ENCODE data around the gene STX8. TPM values are rescaled to one million over a fixed set of nuclear protein-coding genes. Genes with fewer than 3 reads are reported as not detected.

STX8 gene
- polyA plus RNA-seq, 1 of the 3 experiments (the other 2 are of a cell fraction): 51.3 TPM

DNA sequence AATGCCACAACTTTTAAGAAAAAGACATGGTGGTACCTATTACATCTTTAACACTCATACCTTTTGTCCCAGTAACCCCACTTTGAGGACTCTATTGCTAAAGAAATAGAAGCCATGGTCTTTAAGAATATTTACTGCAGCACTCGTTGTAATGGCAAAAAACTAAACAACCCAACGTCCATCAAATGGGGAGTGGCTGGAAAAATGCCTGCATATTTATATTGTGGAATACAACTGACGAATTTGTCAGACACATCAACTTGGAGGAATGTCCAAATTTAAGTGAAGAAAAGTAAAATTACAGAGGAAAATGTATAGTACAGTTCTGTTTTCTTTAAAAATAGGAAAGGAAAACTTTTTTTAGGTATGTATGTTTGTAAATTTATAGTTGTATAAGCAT lies 47.8 kb downstream of the STX8 start:
- no peaks in the 10 kb centered on the region for H3K27me3 ChIP-seq (ENCODE audit: insufficient read depth)

More for the DNA sequence above, 47.8 kb downstream of the STX8 start:
- DNase-seq: no peak
- no peaks in the 10 kb centered on the region for H3K36me3 ChIP-seq (replicated peaks in 1 of 2; ENCODE audit: control insufficient read depth in 1 of 2, insufficient read depth in 2 of 2, low read length in 1 of 2)
- CTCF ChIA-PET: no interaction called here
- H3K4me1 ChIP-seq (ENCODE audit: control insufficient read depth in 1 of 2, insufficient read depth in 2 of 2, low read depth in 1 of 2, low read length in 1 of 2): no peaks in the 10 kb centered on the region
- no peaks in the 10 kb centered on the region for H4K20me1 ChIP-seq (ENCODE audit: insufficient read depth)
- H3F3A ChIP-seq (replicated peaks; ENCODE audit: insufficient read depth): no peaks in the 10 kb centered on the region
- H3K79me2 ChIP-seq (ENCODE audit: insufficient read depth): no peaks in the 10 kb centered on the region
- TF ChIP-seq JUND (IDR thresholded peaks at IDR 0.05): no peak
- TF ChIP-seq MXI1 (IDR thresholded peaks at IDR 0.05; ENCODE audit: low read depth, low read length): no peak
- TF ChIP-seq, protein P1, sequence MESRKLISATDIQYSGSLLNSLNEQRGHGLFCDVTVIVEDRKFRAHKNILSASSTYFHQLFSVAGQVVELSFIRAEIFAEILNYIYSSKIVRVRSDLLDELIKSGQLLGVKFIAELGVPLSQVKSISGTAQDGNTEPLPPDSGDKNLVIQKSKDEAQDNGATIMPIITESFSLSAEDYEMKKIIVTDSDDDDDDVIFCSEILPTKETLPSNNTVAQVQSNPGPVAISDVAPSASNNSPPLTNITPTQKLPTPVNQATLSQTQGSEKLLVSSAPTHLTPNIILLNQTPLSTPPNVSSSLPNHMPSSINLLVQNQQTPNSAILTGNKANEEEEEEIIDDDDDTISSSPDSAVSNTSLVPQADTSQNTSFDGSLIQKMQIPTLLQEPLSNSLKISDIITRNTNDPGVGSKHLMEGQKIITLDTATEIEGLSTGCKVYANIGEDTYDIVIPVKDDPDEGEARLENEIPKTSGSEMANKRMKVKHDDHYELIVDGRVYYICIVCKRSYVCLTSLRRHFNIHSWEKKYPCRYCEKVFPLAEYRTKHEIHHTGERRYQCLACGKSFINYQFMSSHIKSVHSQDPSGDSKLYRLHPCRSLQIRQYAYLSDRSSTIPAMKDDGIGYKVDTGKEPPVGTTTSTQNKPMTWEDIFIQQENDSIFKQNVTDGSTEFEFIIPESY (IDR thresholded peaks at IDR 0.05; ENCODE audit: borderline replicate concordance, low read depth): no peak
- TF ChIP-seq, protein P2, sequence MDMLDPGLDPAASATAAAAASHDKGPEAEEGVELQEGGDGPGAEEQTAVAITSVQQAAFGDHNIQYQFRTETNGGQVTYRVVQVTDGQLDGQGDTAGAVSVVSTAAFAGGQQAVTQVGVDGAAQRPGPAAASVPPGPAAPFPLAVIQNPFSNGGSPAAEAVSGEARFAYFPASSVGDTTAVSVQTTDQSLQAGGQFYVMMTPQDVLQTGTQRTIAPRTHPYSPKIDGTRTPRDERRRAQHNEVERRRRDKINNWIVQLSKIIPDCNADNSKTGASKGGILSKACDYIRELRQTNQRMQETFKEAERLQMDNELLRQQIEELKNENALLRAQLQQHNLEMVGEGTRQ (IDR thresholded peaks at IDR 0.05; ENCODE audit: borderline replicate concordance, low read depth, low read length): no peak
- TF ChIP-seq, protein P3, sequence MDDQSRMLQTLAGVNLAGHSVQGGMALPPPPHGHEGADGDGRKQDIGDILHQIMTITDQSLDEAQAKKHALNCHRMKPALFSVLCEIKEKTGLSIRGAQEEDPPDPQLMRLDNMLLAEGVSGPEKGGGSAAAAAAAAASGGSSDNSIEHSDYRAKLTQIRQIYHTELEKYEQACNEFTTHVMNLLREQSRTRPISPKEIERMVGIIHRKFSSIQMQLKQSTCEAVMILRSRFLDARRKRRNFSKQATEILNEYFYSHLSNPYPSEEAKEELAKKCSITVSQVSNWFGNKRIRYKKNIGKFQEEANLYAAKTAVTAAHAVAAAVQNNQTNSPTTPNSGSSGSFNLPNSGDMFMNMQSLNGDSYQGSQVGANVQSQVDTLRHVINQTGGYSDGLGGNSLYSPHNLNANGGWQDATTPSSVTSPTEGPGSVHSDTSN (IDR thresholded peaks at IDR 0.05): no peak
- no peak for TF ChIP-seq TAF1 (IDR thresholded peaks at IDR 0.05; ENCODE audit: borderline replicate concordance, low read depth, low read length)
- no peak for TF ChIP-seq EZH2phosphoT487 (IDR thresholded peaks at IDR 0.05; ENCODE audit: borderline replicate concordance, low read depth)
- no peak for TF ChIP-seq NRF1 (IDR thresholded peaks at IDR 0.05; ENCODE audit: low read depth, low read length)
- TF ChIP-seq FOSL2 (IDR thresholded peaks at IDR 0.05; ENCODE audit: borderline replicate concordance, low read depth): no peak
- TF ChIP-seq ELF1 (IDR thresholded peaks at IDR 0.05): no peak
- no peak for TF ChIP-seq NFIC (IDR thresholded peaks at IDR 0.05; ENCODE audit: borderline replicate concordance)
- TF ChIP-seq, protein P4, sequence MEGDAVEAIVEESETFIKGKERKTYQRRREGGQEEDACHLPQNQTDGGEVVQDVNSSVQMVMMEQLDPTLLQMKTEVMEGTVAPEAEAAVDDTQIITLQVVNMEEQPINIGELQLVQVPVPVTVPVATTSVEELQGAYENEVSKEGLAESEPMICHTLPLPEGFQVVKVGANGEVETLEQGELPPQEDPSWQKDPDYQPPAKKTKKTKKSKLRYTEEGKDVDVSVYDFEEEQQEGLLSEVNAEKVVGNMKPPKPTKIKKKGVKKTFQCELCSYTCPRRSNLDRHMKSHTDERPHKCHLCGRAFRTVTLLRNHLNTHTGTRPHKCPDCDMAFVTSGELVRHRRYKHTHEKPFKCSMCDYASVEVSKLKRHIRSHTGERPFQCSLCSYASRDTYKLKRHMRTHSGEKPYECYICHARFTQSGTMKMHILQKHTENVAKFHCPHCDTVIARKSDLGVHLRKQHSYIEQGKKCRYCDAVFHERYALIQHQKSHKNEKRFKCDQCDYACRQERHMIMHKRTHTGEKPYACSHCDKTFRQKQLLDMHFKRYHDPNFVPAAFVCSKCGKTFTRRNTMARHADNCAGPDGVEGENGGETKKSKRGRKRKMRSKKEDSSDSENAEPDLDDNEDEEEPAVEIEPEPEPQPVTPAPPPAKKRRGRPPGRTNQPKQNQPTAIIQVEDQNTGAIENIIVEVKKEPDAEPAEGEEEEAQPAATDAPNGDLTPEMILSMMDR (IDR thresholded peaks at IDR 0.05): no peak
- no peak for TF ChIP-seq RFX5 (IDR thresholded peaks at IDR 0.05; ENCODE audit: low read length)
- no peak for TF ChIP-seq GATA2 (CRISPR knock-in tag; IDR thresholded peaks at IDR 0.05)
- TF ChIP-seq GABPA (IDR thresholded peaks at IDR 0.05; ENCODE audit: low read depth): no peak
- TF ChIP-seq EP300 (IDR thresholded peaks at IDR 0.05; ENCODE audit: borderline replicate concordance in 1 of 2, low read depth in 1 of 2, low read length in 1 of 2): no peak
- no peak for TF ChIP-seq YY1 (IDR thresholded peaks at IDR 0.05; ENCODE audit: low read depth)
- TF ChIP-seq, protein P5, sequence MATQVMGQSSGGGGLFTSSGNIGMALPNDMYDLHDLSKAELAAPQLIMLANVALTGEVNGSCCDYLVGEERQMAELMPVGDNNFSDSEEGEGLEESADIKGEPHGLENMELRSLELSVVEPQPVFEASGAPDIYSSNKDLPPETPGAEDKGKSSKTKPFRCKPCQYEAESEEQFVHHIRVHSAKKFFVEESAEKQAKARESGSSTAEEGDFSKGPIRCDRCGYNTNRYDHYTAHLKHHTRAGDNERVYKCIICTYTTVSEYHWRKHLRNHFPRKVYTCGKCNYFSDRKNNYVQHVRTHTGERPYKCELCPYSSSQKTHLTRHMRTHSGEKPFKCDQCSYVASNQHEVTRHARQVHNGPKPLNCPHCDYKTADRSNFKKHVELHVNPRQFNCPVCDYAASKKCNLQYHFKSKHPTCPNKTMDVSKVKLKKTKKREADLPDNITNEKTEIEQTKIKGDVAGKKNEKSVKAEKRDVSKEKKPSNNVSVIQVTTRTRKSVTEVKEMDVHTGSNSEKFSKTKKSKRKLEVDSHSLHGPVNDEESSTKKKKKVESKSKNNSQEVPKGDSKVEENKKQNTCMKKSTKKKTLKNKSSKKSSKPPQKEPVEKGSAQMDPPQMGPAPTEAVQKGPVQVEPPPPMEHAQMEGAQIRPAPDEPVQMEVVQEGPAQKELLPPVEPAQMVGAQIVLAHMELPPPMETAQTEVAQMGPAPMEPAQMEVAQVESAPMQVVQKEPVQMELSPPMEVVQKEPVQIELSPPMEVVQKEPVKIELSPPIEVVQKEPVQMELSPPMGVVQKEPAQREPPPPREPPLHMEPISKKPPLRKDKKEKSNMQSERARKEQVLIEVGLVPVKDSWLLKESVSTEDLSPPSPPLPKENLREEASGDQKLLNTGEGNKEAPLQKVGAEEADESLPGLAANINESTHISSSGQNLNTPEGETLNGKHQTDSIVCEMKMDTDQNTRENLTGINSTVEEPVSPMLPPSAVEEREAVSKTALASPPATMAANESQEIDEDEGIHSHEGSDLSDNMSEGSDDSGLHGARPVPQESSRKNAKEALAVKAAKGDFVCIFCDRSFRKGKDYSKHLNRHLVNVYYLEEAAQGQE (IDR thresholded peaks at IDR 0.05; ENCODE audit: low read depth, low read length): no peak
- no peak for TF ChIP-seq CHD2 (IDR thresholded peaks at IDR 0.05; ENCODE audit: low read length, partially characterized antibody)
- no peaks in the 10 kb centered on the region for H3K9me3 ChIP-seq
- no peak overlapping the region for H3K9ac ChIP-seq
- WGBS (ENCODE audit: low lambda C conversion rate): 74% methylated on average over 3 of the region's 3 CpGs
- H3K9me2 ChIP-seq: no peaks in the 10 kb centered on the region
- POLR2A ChIA-PET: no interaction called here
- no peak overlapping the region for H3K27ac ChIP-seq (ENCODE audit: low read depth in 2 of 2, low read length in 1 of 2)
- H2AFZ ChIP-seq (ENCODE audit: low read depth): no peak overlapping the region
- no peak overlapping the region for H3K4me2 ChIP-seq
- H3K4me3 ChIP-seq (ENCODE audit: low read depth in 2 of 2, low read length in 1 of 2): no peak overlapping the region; a peak in 1 of 4 replicates

Measured in SK-N-SH (cell line).